Activated CD4-positive, CD25-positive, alpha-beta regulatory T cell treated with anti-CD3 and anti-CD28 coated beads, Interleukin-2, amount 50 U/mL, for 16 hours (primary cell): ENCODE data around the gene IDI1.
A peak's percentile ranks its signal among the peaks of the same experiment; 100 is the strongest.
"Not testable (repeated sequence)": the region's sequence is repeated elsewhere in the genome, so short reads cannot be mapped to it uniquely, and the experiment has no call there.

Experiments
- DNase-seq: peaks from one replicate; pipeline ENCODE4 v3.0.0-alpha.2; 2020; ENCODE audit warnings: low read depth, low spot score

The IDI1 gene

GRCh38 chr10:1048732-1049424 lies at the start of gene IDI1:
IDI1 (minus strand) TSS chr10:1049119; CDS start chr10:1049003, 116 bp downstream.
- DNase-seq = peak; percentile 92

DNA sequence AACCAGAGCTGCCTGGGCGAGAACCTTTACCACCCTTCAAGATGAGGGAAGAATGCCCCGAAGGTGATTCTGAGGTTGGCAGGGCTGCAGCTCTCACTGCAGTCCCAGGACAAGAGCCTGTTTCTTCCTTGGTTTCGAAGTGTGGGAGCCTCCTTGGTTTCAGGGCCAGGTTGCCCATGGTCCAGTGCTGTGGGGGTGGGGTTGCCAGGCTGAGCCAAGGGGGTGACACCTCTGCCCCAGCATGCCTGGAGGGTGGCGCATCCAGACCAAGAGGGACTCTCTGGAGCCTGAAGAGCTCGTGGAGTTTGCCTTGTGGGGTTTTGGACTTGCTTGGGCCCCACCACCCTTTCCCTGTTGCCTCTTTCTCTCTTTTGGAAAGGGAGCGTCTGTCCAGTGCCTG lies 48.5 kb upstream of the IDI1 start:
- no peak for DNase-seq

- no peak for DNase-seq
Measured at GRCh38 chr10:1096287-1096889, 47.5 kb upstream of the IDI1 start.

DNA sequence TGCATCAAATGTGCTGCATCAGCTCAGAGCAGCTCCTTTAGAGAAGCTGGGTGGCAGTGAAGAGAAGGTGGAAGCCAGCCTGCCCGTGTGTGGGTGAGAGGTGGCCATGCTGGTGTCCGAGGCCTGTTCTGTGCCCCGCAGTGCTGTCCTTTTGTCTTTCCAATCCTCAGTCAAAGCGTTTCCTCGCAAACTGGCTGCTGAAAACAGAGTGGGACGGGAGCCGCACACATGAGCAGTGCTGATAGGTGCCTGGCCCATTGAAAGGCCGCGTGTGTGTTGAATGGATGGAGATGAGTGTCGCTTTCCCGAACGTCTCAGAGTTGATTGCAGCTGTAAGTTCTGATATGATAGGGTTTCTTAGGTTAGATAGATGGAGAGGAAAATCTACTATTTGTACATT lies 46.6 kb upstream of the IDI1 start:
- no peak for DNase-seq

DNA sequence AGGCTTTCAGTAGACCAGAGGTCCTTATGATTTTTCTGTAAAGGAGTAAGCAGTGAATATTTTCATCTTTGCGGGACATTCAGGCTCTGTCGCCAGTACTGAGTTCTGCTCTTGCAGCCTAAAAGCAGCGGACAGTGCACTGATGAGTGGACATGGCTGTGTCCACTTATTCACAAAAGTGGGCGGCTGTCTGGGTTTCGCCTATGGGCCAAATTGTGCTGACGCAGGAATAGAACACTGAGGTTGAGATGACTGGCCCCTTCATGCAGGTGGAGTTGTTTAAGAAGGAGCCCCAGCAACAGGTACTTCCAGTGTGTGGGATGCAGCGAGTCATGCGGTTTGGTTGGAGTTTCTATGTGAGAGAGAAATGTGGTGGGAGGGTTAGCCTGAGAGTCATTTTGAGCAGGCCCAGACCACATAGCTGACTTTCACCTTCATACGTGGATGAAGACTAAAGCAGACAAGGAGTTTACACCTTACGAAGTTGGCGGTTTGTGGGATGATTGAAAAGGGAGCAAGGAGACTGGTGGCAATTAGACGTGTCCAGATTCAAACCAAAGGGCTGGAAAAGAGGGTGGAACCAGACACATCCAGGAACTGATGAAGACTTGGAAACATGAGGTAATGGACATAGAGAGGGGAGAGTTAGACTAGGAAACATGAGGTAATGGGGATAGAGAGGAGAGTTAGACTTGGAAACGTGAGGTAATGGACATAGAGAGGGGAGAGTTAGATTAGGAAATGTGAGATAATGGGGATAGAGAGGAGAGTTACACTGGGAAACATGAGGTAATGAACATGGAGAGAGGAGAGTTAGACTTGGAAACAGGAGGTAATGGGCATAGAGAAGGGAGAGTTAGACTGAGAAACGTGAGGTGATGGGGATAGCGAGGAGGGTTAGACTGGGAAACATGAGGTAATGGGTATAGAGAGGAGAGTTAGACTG lies 45.5 kb upstream of the IDI1 start:
- DNase-seq = no peak

DNA sequence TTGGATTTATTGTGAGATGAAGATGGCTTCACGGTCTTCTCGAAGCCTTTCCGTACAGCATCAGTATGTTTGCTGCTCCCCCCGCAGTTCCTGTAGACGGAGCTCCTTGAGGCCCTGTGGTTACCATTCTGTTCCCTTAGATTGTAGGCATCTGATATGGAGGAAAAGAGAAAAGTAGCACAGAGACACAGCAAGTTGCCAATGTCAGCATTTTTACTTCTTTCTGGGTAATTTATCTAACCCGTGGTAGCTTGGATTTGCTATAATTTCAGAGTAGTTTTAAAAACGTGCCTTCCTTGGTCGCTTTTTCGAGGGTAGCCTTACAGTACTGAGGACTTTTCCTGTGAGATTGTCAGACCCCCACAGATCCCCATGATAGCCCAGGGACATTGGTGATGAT lies 44.8 kb upstream of the IDI1 start:
- no peak for DNase-seq

DNA sequence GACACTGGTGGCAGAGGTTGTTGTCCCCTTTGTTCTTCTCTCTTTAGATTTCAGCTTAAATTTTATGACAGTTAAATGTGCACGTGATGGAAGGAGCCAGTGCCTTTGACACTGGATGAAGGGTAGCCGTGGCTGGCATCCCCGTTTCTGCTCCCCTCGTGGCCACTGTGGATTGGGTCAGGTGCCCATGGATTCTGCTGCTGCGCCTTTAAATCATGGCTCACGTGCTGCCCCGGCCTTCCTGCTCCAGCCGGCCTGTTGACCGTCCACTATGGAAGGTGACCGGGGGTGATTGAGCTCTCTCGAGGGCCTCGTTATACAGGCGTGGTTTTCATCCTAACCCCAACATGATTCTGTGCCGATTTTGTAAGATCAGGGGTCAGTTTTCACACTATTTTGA lies 41.8 kb upstream of the IDI1 start:
- DNase-seq = no peak

DNA sequence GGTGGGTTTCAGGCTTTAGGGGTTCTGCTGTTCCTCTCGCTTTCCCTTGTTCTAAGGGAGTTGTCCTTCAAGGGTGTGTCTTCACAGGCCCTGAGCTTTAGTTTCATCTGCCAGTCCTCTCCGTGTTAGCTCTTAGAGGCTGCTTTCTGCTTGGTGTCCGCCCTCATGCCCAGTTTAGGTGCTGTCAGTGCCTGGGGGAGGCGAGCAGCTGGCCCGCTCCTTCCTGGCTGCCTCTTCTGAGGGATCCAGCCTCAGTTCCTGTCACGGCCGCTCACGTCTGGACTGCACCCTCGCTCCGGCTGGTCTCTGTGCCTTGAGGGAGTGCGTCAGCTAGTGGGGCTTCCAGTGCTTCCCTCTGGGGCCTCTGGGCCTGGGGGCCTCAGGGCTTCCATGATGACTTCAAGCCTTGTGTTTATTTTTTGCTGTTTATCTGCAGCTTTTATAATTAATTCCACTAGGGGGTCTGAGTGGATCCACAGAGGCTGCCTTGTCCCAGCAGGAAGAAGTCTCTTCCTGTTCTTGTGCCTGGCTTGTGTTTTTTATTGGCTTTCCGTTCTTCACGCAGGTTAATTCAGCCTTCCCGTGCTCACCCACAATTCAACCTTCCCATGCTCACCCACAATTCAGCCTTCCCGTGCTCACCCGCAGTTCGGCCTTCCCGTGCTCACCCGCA lies 40.2 kb upstream of the IDI1 start:
- no peak for DNase-seq

DNA sequence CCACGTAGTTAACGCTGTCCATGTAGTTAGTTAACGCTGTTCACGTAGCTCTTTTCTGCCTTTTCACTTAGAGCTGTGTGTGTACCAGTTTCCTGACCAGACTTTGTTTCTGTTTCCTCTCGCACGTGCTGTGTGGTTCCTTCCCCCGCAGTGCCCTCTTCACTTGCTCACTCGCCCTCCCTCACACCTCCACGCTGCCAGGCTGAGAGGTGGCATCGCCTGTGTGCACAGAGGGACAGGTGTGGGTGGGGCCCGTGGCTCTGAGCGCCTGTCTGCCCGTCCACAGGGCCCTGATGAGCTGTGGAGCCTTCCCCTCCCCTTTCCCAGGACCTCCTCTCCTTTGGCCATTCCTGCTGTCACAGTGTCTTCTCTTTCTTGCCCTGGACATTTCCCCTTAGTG lies 37.9 kb upstream of the IDI1 start:
- no peak for DNase-seq

DNA sequence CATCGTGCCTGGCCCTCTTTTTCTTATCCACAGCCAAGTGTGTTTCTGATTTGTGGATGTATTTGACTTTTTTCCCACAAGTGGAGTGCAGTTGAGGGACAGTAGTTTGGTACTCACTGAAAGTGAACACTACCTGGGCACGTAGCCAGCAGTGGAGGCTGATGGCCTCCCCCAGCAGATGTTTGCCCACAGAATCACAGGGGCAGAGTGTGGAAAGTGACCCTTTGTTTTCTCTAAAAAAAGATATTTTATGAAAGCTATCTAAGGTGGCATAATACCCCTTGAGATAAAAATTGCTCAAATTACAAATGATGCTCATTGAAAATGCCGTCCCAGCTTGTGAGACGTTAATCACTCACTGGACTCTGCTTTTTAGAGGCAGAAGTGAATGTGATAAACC lies 36.3 kb upstream of the IDI1 start:
- no peak for DNase-seq

DNA sequence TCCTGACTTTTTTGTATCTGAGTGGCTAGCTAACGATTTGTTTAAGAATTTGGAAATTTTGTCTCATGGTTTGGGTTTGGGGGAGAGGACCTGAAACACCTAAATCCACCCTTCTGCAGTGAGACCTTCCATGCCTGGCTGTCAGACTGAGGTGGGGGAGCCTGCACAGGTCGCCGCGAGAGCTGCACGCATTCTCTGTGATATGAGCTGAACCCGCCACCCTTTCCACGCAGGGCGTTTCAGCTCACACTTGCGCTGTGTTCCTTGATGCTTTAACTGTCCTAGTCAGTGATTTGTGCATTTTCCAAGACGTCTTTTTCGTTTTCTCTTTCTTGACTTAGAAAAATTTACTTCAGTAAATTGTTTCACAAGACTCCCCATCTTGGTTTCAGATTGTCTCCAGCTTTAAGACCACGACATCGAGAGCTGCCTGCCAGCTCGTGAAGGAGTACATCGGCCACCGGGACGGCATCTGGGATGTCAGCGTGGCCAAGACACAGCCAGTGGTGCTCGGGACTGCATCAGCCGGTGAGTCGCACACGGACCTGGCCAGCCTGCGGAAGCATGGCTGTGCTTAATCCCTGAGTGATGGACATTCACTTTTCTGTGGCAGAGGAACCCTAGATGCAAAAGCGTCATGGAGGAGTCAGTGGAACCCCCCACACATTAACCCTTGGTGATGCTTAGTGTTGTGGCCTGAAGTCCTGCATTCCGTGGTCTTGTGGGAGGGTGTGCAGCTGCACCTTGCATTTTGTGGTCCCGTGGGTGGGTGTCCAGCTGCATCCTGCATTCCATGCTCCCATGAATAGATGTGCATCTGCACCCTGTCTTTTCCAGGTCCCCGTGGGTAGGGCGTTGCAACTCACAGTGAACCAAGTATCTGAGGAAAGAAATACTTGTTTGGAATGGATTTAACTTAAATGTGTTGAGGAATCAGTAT lies 35.4 kb upstream of the IDI1 start:
- DNase-seq = no peak

- DNase-seq = no peak
Measured at GRCh38 chr10:1083581-1083980, 34.7 kb upstream of the IDI1 start.

DNA sequence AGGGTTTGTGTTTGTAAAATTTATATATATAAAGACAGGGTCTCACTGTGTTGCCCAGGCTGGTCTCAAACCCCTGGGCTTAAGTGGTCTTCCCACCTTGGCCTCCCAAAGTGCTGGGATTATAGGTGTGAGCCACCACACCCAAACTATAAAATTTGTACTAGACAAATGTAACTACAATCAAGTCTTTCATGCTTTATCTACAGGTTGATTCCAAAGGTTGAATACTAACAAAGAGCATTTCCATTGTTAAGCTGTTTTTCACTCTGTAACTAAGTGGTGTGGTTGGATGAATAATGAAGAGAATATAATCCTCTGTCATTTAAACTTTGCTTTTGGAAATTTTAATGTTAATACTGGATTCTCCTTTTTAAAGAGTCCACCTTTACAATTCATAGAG lies 29.7 kb upstream of the IDI1 start:
- DNase-seq = no peak

- DNase-seq = no peak
Measured at GRCh38 chr10:1074748-1075308, 25.9 kb upstream of the IDI1 start.

DNA sequence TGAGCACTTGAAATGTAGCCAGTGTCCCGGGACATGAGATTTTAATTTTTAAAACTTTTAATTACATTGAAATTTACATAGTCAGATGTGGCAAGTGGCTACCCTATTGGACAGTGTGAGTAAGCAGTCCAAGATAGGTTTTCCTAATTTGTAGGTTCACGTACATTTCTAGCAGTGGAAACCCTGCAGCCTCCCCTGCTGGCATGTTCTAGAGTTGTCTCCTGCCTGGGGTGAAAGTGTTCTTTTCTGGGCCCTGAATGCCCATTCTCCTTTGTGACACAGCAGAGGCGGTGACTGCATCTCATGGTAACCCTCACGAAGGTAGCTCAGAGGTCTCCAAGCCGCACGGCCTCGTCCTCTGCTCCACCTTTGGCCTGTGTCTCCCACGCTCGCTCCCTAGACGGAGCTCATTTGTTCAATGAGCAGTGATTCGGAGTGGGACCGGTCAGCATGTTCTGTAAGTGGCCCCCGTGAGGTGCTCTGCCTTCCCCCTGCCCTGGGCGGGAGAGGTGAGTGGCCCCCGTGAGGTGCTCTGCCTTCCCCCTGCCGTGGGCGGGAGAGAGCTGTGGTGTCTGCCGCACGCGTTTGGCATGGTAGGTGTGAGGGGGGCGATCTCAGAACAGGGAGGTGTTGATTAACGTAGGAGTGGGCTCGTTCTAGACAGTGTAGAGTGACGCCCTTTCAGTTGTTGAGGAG lies 25.3 kb upstream of the IDI1 start:
- no peak for DNase-seq

GRCh38 chr10:1070919-1071318 lies 22.0 kb upstream of the IDI1 start:
- no peak for DNase-seq

DNA sequence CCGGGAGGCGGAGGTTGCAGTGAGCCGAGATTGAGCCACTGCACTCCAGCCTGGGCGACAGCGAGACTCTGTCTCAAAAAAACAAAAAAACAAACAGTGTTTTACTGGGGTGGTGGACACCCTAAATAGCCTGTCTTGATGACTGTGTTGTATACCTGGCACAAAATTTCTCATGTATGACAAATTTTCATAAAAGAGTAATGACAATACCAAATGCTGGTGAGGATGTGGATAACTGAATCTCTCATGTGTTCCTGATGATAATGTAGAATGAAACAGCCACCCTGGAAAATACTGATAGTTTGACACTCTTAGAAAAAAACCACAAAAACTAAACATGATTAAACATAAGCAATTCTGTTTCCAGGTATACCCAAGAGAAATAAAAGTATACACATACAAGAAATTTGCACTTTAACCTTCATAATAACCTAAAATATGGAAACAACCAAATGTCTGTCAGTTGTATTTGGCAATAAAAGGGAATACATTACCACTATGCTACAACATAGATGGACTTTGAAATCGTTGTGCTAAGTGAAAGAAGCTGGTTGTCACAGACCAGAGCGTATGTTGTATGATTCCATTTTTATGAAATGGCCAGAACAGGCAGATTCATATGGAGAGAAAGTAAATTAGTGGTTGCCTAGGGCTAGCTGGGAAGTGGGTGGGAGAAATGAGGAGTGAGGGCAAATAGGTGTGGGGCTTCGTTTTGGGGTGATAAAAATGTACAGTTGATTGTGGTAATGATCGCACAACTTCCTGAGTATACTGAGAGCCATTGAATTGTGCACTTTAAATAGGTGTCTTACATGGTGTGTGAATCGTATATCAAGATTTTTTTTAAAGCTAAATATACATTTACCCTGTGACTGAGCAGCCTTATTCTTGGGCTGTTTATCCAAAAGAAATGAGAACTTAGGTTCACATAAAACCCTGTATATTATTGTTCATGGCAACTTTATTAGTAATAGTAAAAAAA lies 19.8 kb upstream of the IDI1 start:
- DNase-seq = no peak

DNA sequence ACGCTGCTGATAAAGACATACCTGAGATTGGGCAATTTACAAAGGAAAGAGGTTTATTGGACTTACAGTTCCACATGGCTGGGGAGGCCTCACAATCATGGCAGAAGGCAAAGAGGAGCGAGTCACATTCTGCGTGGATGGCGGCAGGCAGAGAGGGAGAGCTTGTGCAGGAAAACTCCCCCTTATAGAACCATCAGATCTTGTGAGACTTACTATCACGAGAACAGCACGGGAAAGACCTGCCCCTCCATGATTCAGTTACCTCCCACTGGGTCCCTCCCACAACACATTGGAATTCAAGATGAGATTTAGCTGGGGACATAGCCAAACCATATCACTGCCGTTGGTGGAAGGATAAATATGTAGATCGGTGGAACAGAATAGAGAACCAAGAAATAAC lies 17.8 kb upstream of the IDI1 start:
- not testable (repeated sequence) for DNase-seq

GRCh38 chr10:1064964-1065247 lies 16.0 kb upstream of the IDI1 start:
- no peak for DNase-seq
